ENCODE measurements around the gene ZNF521. TPM values are rescaled to one million over a fixed set of nuclear protein-coding genes. Genes with fewer than 3 reads are reported as not detected.

The ZNF521 gene
- total and polyA plus RNA-seq, 4 donors: 0.50 to 3.7 (median 1.5) TPM

GRCh38 chr18:25229081-25229480 is 122.9 kb downstream of the ZNF521 start:
- H3K4me1 ChIP-seq (ENCODE audit: control insufficient read depth in 4 of 4, insufficient read depth in 4 of 4, low read length in 3 of 4): no peaks in the 10 kb centered on the region
- H3K4me3 ChIP-seq (ENCODE audit: low read depth in 1 of 3, low read length in 3 of 3): no peak overlapping the region
- TF ChIP-seq FOXA1 (IDR thresholded peaks at IDR 0.05) (no peak), ATF3 (IDR thresholded peaks at IDR 0.05) (no peak), CTCF (IDR thresholded peaks at IDR 0.05; ENCODE audit: low read depth, low read length, missing input control) (no peak), GABPA (IDR thresholded peaks at IDR 0.05 in 1 of 2, conservative IDR thresholded peaks at IDR 0.05 in 1 of 2) (no peak), EGR1 (IDR thresholded peaks at IDR 0.05; ENCODE audit: low read depth in 2 of 2) (no peak), ZBTB33 (IDR thresholded peaks at IDR 0.05) (no peak), FOXA2 (IDR thresholded peaks at IDR 0.05) (no peak), MAX (IDR thresholded peaks at IDR 0.05) (no peak), HNF4A (conservative IDR thresholded peaks at IDR 0.05) (no peak)
- H3K27me3 ChIP-seq (ENCODE audit: control insufficient read depth in 4 of 4, insufficient read depth in 4 of 4, low read length in 3 of 4): peaks cover 0 to 2% (median 0%) of the 10 kb centered on the region in 4 donors
- no peaks in the 10 kb centered on the region for H3K36me3 ChIP-seq (ENCODE audit: control insufficient read depth in 4 of 4, insufficient read depth in 3 of 4, low read depth in 1 of 4, low read length in 3 of 4)
- H3K9me3 ChIP-seq (ENCODE audit: control insufficient read depth in 4 of 4, low read length in 3 of 4): peaks cover 0 to 3% (median 0%) of the 10 kb centered on the region in 4 donors
- no peak overlapping the region for H3K27ac ChIP-seq (ENCODE audit: low read depth in 1 of 2, low read length in 2 of 2)
- DNase-seq (ENCODE audit: low spot score): no peak
- H3K9ac ChIP-seq (ENCODE audit: low read depth in 1 of 2, low read length in 2 of 2): no peak overlapping the region
- WGBS: 50% methylated on average over 3 of the region's 3 CpGs

- DNase-seq (ENCODE audit: low spot score): no peak
- Histone ChIP-seq H3K4me1 (ENCODE audit: control insufficient read depth in 4 of 4, insufficient read depth in 4 of 4, low read length in 3 of 4) (no peaks in the 10 kb centered on the region), H3K36me3 (ENCODE audit: control insufficient read depth in 4 of 4, insufficient read depth in 3 of 4, low read depth in 1 of 4, low read length in 3 of 4) (no peaks in the 10 kb centered on the region), H3K9ac (ENCODE audit: low read depth in 1 of 2, low read length in 2 of 2) (no peak overlapping the region), H3K27ac (ENCODE audit: low read depth in 1 of 2, low read length in 2 of 2) (no peak overlapping the region), H3K27me3 (ENCODE audit: control insufficient read depth in 4 of 4, insufficient read depth in 4 of 4, low read length in 3 of 4) (peaks cover 0 to 2% (median 0%) of the 10 kb centered on the region in 4 donors), H3K4me3 (ENCODE audit: low read depth in 1 of 3, low read length in 3 of 3) (no peak overlapping the region), H3K9me3 (ENCODE audit: control insufficient read depth in 4 of 4, low read length in 3 of 4) (peaks cover 0 to 3% (median 0%) of the 10 kb centered on the region in 4 donors)
- 53% methylated on average over 1 of the region's 1 CpG for WGBS
- TF ChIP-seq NR2F2 (IDR thresholded peaks at IDR 0.05) (peak; percentile 86), CTCF (IDR thresholded peaks at IDR 0.05; ENCODE audit: low read depth, low read length, missing input control) (no peak)
These were observed 123.6 kb downstream of the ZNF521 start for GRCh38 chr18:25228410-25228809.

- WGBS: 80% methylated on average over 12 of the region's 12 CpGs
- H3K4me3 ChIP-seq (ENCODE audit: low read depth in 1 of 3, low read length in 3 of 3): no peak overlapping the region
- no peaks in the 10 kb centered on the region for H3K36me3 ChIP-seq (ENCODE audit: control insufficient read depth in 4 of 4, insufficient read depth in 3 of 4, low read depth in 1 of 4, low read length in 3 of 4)
- H3K27ac ChIP-seq (ENCODE audit: low read depth in 1 of 2, low read length in 2 of 2): no peak overlapping the region
- peaks cover 0 to 3% (median 0%) of the 10 kb centered on the region in 4 donors for H3K9me3 ChIP-seq (ENCODE audit: control insufficient read depth in 4 of 4, low read length in 3 of 4)
- no peaks in the 10 kb centered on the region for H3K4me1 ChIP-seq (ENCODE audit: control insufficient read depth in 4 of 4, insufficient read depth in 4 of 4, low read length in 3 of 4)
- no peak for DNase-seq (ENCODE audit: low spot score)
- no peak overlapping the region for H3K9ac ChIP-seq (ENCODE audit: low read depth in 1 of 2, low read length in 2 of 2)
- H3K27me3 ChIP-seq (ENCODE audit: control insufficient read depth in 4 of 4, insufficient read depth in 4 of 4, low read length in 3 of 4): no peaks in the 10 kb centered on the region
- TF ChIP-seq SP1 (IDR thresholded peaks at IDR 0.05): no peak
- no peak for TF ChIP-seq RXRA (IDR thresholded peaks at IDR 0.05)
- no peak for TF ChIP-seq HNF4A (conservative IDR thresholded peaks at IDR 0.05)
- no peak for TF ChIP-seq FOXA1 (IDR thresholded peaks at IDR 0.05)
- no peak for TF ChIP-seq ZBTB33 (IDR thresholded peaks at IDR 0.05)
- no peak for TF ChIP-seq FOXA2 (IDR thresholded peaks at IDR 0.05)
- no peak for TF ChIP-seq GABPA (IDR thresholded peaks at IDR 0.05 in 1 of 2, conservative IDR thresholded peaks at IDR 0.05 in 1 of 2)
- TF ChIP-seq TAF1 (conservative IDR thresholded peaks at IDR 0.05): no peak
- TF ChIP-seq CTCF (IDR thresholded peaks at IDR 0.05; ENCODE audit: low read depth, low read length, missing input control): no peak
- TF ChIP-seq RAD21 (IDR thresholded peaks at IDR 0.05): no peak
- TF ChIP-seq YY1 (IDR thresholded peaks at IDR 0.05): no peak
- no peak for TF ChIP-seq ATF3 (IDR thresholded peaks at IDR 0.05)
These were observed 126.8 kb downstream of the ZNF521 start for GRCh38 chr18:25225151-25225550.
